Renal pelvis (tissue), 4 donors: ENCODE measurements around the gene EZH2. TPM values are rescaled to one million over a fixed set of nuclear protein-coding genes. Genes with fewer than 3 reads are reported as not detected.

Experiments used
- DNase-seq: peaks from one replicate; pipeline ENCODE4 v3.0.0-alpha.2; 2013
- polyA plus RNA-seq, 3 donors: library from polyadenylated mRNA; unstranded; fragments of 120-200 nt; gene quantifications; one replicate each; pipeline ENCODE4 v1.2.1, GENCODE V29; 2013; ENCODE audit not compliant: insufficient read length in 3 of 3

The EZH2 gene
- polyA plus RNA-seq, 3 donors = 39.0 to 48.2 (median 47.0) TPM

- peak; percentile 57 for DNase-seq
These were observed 109.6 kb downstream of the EZH2 start for GRCh38 chr7:148774471-148774870.

DNA sequence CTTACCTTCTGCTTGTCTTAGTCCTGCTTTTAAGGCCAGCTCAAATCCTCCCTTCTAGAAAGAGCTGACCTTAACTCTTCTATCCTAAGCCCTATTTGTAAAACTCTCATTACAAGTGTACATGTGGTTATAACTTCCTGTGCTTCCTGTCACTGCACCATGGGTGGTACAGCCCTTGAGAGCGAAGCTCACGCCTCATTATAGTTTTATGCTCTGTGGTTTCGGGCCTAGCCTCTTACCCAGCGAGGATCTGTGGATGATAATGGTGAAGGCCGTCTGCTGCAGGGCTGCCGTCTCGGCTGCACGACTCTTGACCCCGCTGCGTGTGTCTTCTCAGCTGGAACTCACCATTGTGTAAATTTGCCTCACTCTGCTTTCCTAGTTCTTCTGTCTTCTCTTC is 110.8 kb downstream of the EZH2 start:
- DNase-seq = no peak

DNA sequence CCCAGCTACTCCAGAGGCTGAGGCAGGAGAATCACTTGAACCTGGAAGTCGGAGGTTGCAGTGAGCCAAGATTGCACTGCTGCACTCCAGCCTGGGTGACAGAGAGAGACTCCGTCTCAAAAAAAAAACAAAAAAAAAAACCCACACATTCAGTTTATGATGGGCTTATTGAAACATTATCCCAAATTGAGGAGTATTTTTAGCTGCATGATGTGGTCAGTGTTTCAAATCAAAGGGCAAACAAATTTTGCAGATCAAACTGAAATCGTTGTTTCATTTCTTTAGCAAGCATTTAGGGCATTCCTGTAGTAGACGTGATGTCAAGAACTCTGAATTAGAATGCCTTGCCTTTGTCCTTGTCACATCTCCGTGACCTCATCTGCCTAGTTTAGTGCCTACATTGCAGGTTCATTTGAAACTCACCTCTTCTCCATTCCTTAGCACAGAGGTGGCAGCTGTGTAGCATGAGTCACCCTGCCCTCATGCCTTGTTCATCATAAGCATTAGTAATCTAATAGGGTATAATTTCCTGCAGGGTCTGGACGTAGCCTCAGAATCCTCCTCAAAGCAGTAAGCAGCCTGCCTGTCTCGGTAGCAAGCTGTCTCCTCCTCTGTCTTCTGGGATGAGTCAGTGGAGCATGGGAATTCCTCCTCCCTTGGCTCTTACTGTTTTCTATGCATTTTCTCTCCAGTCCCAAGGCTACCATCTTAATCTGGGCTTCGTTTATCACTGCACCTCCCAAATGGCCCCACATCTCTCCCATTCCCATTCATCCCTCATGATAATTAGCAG is 111.6 kb downstream of the EZH2 start:
- no peak for DNase-seq

DNA sequence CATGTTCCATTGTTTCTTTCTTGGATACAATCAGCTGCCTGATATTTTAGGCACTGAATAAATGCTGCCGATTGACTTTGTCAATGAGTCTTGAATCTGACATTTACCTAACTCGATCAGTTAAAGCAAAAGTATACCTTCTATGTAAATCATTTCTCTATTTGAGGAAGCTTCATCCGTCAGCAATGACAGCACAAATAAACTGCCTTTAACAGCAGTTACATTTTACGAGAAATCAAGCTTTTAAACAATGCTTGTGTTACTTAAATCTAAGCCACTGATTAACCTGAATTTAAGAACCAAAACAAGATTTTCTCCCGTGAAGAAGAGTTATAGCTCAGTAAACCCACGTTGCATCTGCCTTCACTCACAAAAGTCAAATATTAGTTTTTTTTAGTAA is 114.1 kb downstream of the EZH2 start:
- no peak for DNase-seq

DNA sequence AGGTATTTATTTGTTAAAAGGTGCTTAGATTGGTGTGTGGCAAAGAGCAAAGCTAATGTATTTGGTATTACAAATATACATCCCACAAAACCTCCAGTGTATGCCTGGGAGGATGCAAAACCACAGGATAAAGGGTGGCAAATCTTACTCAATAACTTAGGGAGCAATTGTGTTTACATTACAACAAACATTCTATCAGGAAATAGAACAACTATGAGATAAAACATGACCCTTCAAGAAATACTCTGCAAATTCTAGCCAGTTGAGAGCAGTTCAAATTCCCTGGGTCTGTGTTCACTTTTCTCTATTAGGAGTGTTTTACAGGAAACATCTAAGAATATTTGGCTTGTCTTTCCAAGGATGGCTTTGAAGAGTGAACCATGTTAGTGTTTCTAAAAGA is 120.5 kb downstream of the EZH2 start:
- no peak for DNase-seq

DNA sequence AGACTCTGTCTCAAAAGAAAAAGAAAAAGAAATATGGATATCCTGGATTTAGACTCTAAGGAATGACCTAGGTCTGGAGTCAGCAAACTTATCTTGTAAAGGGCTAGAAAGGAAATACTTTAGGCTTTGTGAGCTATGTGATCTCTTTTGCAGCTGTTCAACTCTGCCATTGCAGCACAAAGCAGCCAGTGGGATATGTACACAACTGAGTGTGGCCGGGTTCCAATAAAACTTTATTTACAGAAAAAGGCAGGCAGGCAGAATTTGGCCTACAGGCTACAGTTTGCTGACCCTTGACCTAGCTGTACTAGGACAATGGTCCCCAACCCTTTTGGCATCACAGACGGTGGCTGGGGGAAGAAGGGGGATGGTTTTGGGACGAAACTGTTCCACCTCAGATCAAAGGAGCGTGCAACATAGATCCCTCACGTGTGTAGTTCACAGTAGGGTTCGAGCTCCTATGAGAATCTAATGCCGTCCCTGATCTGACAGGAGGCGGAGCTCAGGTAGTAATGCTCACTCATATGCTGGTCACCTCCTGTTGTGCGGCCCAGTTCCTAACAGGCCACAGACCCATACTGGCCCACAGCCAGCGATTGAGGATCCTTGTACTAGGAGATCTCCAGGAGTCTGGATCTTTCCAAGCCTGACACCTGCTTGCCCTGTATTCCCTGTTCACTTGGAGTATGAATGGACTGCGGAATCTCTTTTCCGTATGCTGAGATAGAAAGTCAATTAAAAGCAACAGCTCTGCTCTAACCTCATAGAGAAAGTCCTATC is 122.4 kb downstream of the EZH2 start:
- no peak for DNase-seq

Other genes with a start within 250 kb of the EZH2 start
- 10 to 100 TPM; 53.4 to 59.4 (median 59.0) TPM for gene CUL1, start 185.4 kb downstream of the EZH2 start, polyA plus RNA-seq
- 100 to 1,000 TPM; 183 to 201 (median 197) TPM for gene PDIA4, start 144.2 kb upstream of the EZH2 start, polyA plus RNA-seq
- 10 to 100 TPM in 1 of 3 donors, 1 to 10 TPM in 2; 8.6 to 10.5 (median 9.9) TPM for gene ZNF786, start 206.4 kb upstream of the EZH2 start, polyA plus RNA-seq
- gene ZNF425, start 242.0 kb upstream of the EZH2 start, polyA plus RNA-seq = 1 to 10 TPM; 6.1 to 7.6 (median 6.3) TPM